VCaP (cell line): ENCODE measurements around the gene POMT2.

Experiments used
- H3K27ac ChIP-seq: fragments of 450-650 bp; 2 replicates; pipeline ENCODE4 v1.5.1; 2017
- CTCF ChIP-seq: fragments of 450-650 bp; conservative IDR thresholded peaks from 2 replicates; pipeline ENCODE4 v1.5.1; 2017; ENCODE audit warnings: mild to moderate bottlenecking, moderate library complexity

POMT2 gene

GRCh38 chr14:77272261-77272660, 48.4 kb downstream of the POMT2 start:
- no peak overlapping the region for H3K27ac ChIP-seq
- TF ChIP-seq CTCF, result no peak

GRCh38 chr14:77271113-77271710, 49.5 kb downstream of the POMT2 start, which contains the start of gene NGB:
Gene NGB (minus strand): TSS chr14:77271206. CDS start chr14:77270937, 269 bp downstream.
- no peak for TF ChIP-seq CTCF
- H3K27ac ChIP-seq, result no peak within 1 kb of the TSS

- TF ChIP-seq CTCF, result no peak
Measured at GRCh38 chr14:77270361-77271112, 50.1 kb downstream of the POMT2 start.

GRCh38 chr14:77268989-77269600, 51.6 kb downstream of the POMT2 start:
- TF ChIP-seq CTCF, result no peak
- H3K27ac ChIP-seq, result no peak overlapping the region

More at GRCh38 chr14:77270361-77271112, 50.1 kb downstream of the POMT2 start:
- H3K27ac ChIP-seq, result no peak overlapping the region

- TF ChIP-seq CTCF, result no peak
Measured at GRCh38 chr14:77267937-77268699, 52.6 kb downstream of the POMT2 start.

GRCh38 chr14:77266336-77266735, 54.3 kb downstream of the POMT2 start:
- H3K27ac ChIP-seq, result no peak overlapping the region
- TF ChIP-seq CTCF, result no peak

More at GRCh38 chr14:77267937-77268699, 52.6 kb downstream of the POMT2 start:
- no peak overlapping the region for H3K27ac ChIP-seq
